NT2/D1 (cell line): ENCODE measurements around the gene FCGR3A.
"Not testable (repeated sequence)": the region's sequence is repeated elsewhere in the genome, so short reads cannot be mapped to it uniquely, and the experiment has no call there.

Experiments
- DNase-seq: peaks from one replicate; pipeline ENCODE4 v3.0.0-alpha.2; 2011; ENCODE audit warnings: low read depth, low spot score
- H3K27me3 ChIP-seq: 2 replicates; pipeline ENCODE4 v1.6.0; 2011; ENCODE audit warnings: mild to moderate bottlenecking; ENCODE audit not compliant: insufficient read length, insufficient read depth
- H3K36me3 ChIP-seq: 2 replicates; pipeline ENCODE4 v1.6.1; 2011; ENCODE audit warnings: mild to moderate bottlenecking, low read length, mixed read lengths; ENCODE audit not compliant: insufficient read depth, insufficient read length
- H3K4me1 ChIP-seq: 2 replicates; pipeline ENCODE4 v1.5.1; 2011; ENCODE audit not compliant: insufficient read depth, insufficient read length
- H3K4me3 ChIP-seq: 2 replicates; pipeline ENCODE4 v1.5.1; 2011; ENCODE audit warnings: low read depth; ENCODE audit not compliant: insufficient read length
- H3K9ac ChIP-seq: 2 replicates; pipeline ENCODE4 v1.6.0; 2011; ENCODE audit warnings: low read depth; ENCODE audit not compliant: insufficient read length
- H3K9me3 ChIP-seq: 2 replicates; pipeline ENCODE4 v1.5.1; 2011; ENCODE audit warnings: mild to moderate bottlenecking, low read length; ENCODE audit not compliant: insufficient read depth
- SUZ12 ChIP-seq: IDR thresholded peaks from 2 replicates; pipeline ENCODE4 v1.6.1; 2011; ENCODE audit not compliant: insufficient read length, insufficient read depth; ENCODE audit errors: extremely low read depth
- YY1 ChIP-seq: IDR thresholded peaks from 2 replicates; pipeline ENCODE4 v1.6.1; 2011; ENCODE audit not compliant: insufficient read length, insufficient read depth
- ZNF274 ChIP-seq: IDR thresholded peaks from 2 replicates; pipeline ENCODE4 v1.6.1; 2011; ENCODE audit warnings: mild to moderate bottlenecking, low read depth, low read length

Gene FCGR3A

GRCh38 chr1:161538925-161539479, 10.6 kb downstream of the FCGR3A start:
- H3K9me3 ChIP-seq, DNase-seq, H3K4me1 ChIP-seq, H3K36me3 ChIP-seq, H3K27me3 ChIP-seq, H3K9ac ChIP-seq: not testable (repeated sequence)
- H3K4me3 ChIP-seq = peak overlapping the region; percentile 75

DNA sequence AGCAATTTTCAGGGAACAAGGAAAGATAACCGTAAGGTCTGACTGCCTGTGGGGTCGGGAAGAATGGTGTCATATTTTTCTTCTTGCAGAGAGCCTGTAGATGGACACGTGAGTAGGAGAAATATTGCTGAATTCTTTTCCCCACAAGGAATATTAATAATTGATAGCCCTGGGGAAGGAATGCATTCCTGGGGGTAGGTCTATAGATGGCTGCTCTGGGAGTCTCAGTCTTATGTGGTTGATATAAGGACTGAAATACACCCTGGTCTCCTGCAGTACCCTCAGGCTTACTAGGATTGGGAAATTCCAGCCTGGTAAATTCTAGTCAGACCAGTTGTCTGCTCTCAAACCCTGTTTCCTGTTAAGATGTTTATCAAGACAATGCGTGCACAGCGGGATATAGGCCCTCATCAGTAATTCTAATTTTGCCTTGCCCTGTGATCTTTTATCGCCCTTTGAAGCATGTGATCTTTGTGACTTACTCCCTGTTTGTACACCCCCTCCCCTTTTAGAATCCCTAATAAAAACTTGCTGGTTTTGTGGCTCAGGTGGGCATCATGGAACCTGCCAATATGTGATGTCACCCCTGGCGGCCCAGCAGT, 12.4 kb downstream of the FCGR3A start:
- not testable (repeated sequence) for H3K9me3 ChIP-seq, H3K36me3 ChIP-seq, H3K4me1 ChIP-seq, H3K27me3 ChIP-seq, H3K4me3 ChIP-seq, H3K9ac ChIP-seq, DNase-seq

DNA sequence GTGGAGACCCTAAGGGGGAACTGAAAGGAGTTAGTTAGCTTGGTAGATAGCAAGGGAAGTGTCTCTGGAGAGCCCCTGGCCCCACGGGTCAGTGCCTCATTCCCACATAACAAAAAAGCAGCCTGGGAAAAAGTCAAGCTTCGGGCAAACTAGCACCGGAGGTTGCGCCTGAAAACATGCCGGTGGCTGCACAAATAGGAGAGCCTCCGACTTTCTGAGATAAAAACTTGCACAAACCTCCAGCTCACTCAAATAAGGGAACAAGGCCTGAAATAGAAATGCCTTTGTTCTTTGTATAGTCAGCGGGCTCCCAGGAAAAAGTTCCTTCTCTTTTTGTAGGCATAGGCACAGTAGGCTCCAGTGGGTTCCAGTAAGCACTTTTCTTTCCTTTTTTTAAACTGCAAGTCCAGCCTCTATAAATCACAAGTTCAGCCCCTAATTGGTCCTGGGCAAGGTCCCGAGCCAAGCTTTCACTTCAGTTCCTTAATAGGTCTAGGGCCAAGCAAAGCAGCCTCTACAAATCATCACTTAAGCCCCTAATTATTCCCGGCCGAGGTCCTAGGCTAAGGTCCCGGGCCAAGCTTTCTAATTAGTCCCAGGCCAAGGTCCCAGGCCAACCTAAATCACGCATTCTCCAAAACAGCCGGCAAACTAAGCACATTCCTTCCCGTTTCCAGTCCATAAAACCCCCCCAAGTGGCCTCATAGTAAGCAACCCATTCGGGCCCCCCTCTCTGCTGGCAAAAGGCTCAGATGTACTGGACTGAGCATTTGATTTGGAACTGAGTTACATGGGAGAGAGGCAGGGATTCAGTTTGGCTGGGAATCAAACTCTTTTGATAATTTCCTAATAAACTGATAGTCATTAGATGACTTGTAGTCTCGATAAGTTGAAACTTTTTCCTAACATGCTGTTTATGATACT, 16.7 kb downstream of the FCGR3A start:
- DNase-seq, H3K9ac ChIP-seq, H3K4me1 ChIP-seq, H3K36me3 ChIP-seq, H3K9me3 ChIP-seq, H3K27me3 ChIP-seq: not testable (repeated sequence)
- peak overlapping the region; percentile 20 for H3K4me3 ChIP-seq

DNA sequence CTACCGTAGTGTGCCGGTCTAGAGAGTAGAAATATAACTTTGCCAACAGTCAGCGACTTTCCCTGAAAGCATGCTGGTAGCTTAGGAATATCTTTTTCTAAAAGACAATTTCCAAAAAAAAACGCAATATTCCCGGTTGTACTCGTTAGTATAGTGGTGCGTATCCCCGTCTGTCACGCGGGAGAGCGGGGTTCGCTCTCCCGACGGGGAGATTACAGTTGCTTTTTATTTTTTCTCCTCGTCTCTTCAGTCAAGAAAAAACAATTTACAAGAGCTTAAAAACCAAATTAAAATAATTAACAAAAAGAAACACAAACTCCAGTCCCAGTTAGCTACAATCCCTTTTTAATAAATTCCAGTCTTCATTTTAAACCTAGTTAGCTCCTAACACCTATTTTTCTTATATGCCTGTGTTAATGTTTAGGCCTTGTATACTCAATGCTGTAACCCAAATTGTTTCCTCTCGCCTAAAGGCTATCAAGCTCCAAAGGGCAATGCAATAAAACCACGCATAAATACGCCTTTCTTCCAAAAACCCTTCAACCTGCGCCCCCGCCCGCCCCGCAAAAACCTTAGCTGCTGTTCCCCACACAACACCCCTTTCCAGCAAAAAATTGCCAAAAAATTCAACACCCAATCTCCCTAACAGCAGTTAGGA, 17.5 kb downstream of the FCGR3A start:
- no peaks in the 10 kb centered on the region for H3K36me3 ChIP-seq
- TF ChIP-seq YY1 (no peak), ZNF274 (no peak), SUZ12 (no peak)
- no peaks in the 10 kb centered on the region; the same call in 1 of the 2 replicates for H3K9me3 ChIP-seq
- no peaks in the 10 kb centered on the region for H3K4me1 ChIP-seq
- no peak overlapping the region for H3K9ac ChIP-seq
- peak overlapping the region; percentile 20 for H3K4me3 ChIP-seq
- no peak for DNase-seq
- no peaks in the 10 kb centered on the region for H3K27me3 ChIP-seq

DNA sequence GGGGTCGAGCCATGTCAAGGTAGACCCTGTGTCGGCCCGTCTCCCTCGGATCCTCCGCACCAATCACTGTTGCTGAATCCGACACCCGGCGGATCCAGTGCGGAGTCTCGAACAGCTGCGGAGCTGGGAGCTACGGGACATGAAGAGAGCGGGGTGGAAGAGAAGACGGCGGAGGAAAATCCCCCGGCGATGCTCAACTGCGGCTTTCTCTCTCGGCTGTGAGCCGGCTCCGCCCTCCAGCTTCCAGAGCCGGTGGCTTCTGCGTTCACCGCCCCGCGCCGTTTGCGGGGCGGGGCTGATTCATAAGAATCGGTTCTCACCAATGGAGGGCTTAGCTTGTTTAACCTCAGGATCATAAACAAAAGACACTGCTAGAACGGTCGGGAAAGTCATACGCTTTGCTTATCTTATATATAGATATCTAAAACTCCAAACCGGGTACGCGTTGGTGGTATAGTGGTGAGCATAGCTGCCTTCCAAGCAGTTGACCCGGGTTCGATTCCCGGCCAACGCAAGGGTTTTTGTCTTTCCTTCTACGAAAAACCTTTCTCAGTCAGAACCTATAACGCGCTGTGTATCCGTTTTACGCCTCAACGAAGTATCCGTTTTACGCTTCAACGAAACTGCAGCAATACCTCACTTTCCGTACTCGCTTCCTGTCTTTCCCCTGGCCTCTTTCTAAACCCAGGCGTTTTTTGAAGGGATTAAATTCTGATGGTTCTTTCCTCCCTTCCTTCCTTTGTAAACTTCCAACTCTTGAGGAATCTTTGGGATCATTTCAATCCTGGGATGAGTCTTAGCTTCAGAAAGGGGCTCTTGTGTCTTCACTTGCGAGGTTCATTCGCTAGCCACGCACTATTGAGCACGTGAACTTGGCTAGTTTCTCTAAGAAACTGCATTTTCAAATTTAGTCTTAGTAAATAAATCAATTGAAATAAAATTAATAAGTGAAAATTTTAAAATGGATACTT, 18.7 kb downstream of the FCGR3A start:
- peak overlapping the region; percentile 73 for H3K4me3 ChIP-seq

DNA sequence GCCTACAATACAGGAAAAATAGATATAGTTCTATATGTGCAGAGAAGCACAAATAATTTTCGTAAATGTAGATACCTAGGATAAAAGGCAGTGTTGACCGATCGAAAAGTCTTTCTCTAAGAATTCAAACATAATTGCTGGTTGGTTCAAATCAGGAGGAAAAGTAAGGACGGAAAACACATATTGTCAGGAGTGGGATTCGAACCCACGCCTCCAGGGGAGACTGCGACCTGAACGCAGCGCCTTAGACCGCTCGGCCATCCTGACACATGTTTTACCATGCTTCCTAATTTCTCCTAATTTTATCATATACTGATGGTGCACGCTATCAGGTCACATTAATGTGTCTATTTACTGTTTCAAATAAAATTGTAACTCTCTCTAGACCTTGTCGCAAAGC, 19.5 kb downstream of the FCGR3A start:
- peaks cover 18% of the 10 kb centered on the region for H3K27me3 ChIP-seq
- H3K4me1 ChIP-seq, H3K9me3 ChIP-seq, H3K36me3 ChIP-seq: not testable (repeated sequence)
- H3K4me3 ChIP-seq = peak overlapping the region; percentile 73
- H3K9ac ChIP-seq = peak overlapping the region; percentile 79
- DNase-seq = peak; percentile 57

More for the DNA sequence above, 18.7 kb downstream of the FCGR3A start:
- H3K4me1 ChIP-seq, H3K36me3 ChIP-seq, H3K9me3 ChIP-seq: not testable (repeated sequence)
- H3K9ac ChIP-seq = peak overlapping the region; percentile 79
- peak; percentile 88 for DNase-seq
- peaks cover 10% of the 10 kb centered on the region for H3K27me3 ChIP-seq

DNA sequence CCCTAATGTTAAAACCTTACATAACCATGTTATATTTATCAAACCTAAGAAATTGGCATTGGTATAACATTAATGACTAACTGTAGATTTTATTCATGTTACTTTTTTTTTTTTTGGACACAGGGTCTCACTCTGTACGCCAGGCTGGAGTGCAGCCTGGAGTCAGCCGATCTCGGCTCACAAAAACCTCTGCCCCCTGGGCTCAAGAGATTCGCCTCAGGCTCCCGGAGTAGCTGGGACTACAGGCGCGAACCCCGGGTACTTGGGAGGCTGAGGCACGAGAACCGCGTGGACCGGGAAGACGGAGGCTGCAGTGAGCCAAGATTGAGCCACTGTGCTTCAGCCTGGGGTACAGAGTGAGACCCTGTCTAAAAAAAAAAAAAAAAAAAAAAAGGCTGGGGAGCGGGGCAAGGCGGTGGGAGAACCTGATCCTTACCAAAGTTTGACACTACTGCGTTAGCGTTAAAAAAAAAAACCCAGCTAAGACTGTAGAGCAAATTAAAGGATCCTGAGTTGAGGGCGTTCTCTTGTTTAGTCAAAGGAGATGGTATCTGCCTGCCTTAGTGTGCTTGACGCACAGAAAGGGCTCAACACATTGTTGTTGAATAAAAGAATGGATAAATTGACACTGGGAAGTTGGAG, 20.0 kb downstream of the FCGR3A start:
- peak overlapping the region; percentile 73 for H3K4me3 ChIP-seq
- peak overlapping the region; percentile 44 for H3K9ac ChIP-seq
- H3K27me3 ChIP-seq = peaks cover 23% of the 10 kb centered on the region
- not testable (repeated sequence) for H3K36me3 ChIP-seq, H3K4me1 ChIP-seq, DNase-seq, H3K9me3 ChIP-seq

DNA sequence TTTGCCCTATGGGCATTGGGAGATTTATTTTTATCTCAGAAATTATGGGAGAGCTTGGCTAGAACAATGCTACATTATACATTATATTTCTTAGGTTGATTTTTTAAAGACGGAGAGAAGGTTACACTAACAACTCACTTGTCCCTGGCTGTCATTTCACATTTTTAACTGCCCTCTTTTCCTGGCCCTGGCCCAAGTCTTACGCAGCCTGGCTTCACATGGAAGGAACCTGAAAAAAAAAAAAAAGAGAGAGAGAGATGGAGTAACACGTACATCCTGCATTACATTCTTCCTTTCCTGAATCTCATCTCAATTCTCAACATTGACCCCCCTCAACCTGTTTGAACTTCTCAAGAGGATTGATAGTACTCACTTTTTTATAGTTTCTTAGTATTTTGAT, 21.1 kb downstream of the FCGR3A start:
- H3K9me3 ChIP-seq, H3K4me3 ChIP-seq, DNase-seq, H3K9ac ChIP-seq, H3K36me3 ChIP-seq, H3K4me1 ChIP-seq: not testable (repeated sequence)
- peaks cover 23% of the 10 kb centered on the region for H3K27me3 ChIP-seq

GRCh38 chr1:161525918-161526317, 23.7 kb downstream of the FCGR3A start:
- not testable (repeated sequence) for H3K4me1 ChIP-seq, DNase-seq, H3K4me3 ChIP-seq, H3K9me3 ChIP-seq, H3K36me3 ChIP-seq, H3K9ac ChIP-seq
- peaks cover 23% of the 10 kb centered on the region for H3K27me3 ChIP-seq

DNA sequence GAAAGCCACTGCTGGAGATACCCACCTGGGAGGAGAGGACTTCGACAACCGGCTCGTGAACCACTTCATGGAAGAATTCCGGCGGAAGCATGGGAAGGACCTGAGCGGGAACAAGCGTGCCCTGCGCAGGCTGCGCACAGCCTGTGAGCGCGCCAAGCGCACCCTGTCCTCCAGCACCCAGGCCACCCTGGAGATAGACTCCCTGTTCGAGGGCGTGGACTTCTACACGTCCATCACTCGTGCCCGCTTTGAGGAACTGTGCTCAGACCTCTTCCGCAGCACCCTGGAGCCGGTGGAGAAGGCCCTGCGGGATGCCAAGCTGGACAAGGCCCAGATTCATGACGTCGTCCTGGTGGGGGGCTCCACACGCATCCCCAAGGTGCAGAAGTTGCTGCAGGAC, 24.3 kb downstream of the FCGR3A start:
- H3K4me1 ChIP-seq, H3K36me3 ChIP-seq, DNase-seq, H3K9ac ChIP-seq, H3K9me3 ChIP-seq: not testable (repeated sequence)
- peak overlapping the region; percentile 59 for H3K4me3 ChIP-seq
- peaks cover 23% of the 10 kb centered on the region for H3K27me3 ChIP-seq
